Kidney epithelial cell (primary cell): Measurements from ENCODE around the gene ATF7IP. TPM values are rescaled to one million over a fixed set of nuclear protein-coding genes. Genes with fewer than 3 reads are reported as not detected.
"Not testable (repeated sequence)": the region's sequence is repeated elsewhere in the genome, so short reads cannot be mapped to it uniquely, and the experiment has no call there.

Experiments used
- DNase-seq: peaks from one replicate; pipeline ENCODE4 v3.0.0-alpha.2; 2010; ENCODE audit warnings: low read depth
- H3K27me3 ChIP-seq: 2 replicates; pipeline ENCODE4 v1.6.0; 2011; ENCODE audit warnings: low read length; ENCODE audit not compliant: control insufficient read depth, insufficient read depth
- H3K36me3 ChIP-seq: 2 replicates; pipeline ENCODE4 v1.5.1; 2011; ENCODE audit warnings: low read length; ENCODE audit not compliant: control insufficient read depth, insufficient read depth
- H3K4me3 ChIP-seq: 2 replicates; pipeline ENCODE4 v1.5.1; 2011; ENCODE audit warnings: low read depth, mild to moderate bottlenecking, control low read depth, low read length
- CTCF ChIP-seq: IDR thresholded peaks from 2 replicates; pipeline ENCODE4 v1.5.1; 2011; ENCODE audit warnings: mild to moderate bottlenecking, moderate library complexity, low read length, control low read depth, inconsistent platforms; ENCODE audit not compliant: insufficient read depth, poor library complexity, severe bottlenecking
- total RNA-seq: library from RNA; depleted of rRNA; stranded (reverse); fragments of >200 nt; gene quantifications from 2 replicates; pipeline ENCODE4 v1.2.3, GENCODE V29; 2015

Gene ATF7IP
- total RNA-seq, 1 donor from 2014 or later = 23.4 TPM

- no peak for TF ChIP-seq CTCF
- Histone ChIP-seq H3K4me3 (no peak overlapping the region), H3K36me3 (no peaks in the 10 kb centered on the region), H3K27me3 (no peaks in the 10 kb centered on the region)
- no peak for DNase-seq
Measured at GRCh38 chr12:14403293-14403692, 37.8 kb downstream of the ATF7IP start.

GRCh38 chr12:14403711-14404196 lies 38.3 kb downstream of the ATF7IP start:
- Histone ChIP-seq H3K36me3 (no peaks in the 10 kb centered on the region), H3K4me3 (no peak overlapping the region), H3K27me3 (no peaks in the 10 kb centered on the region)
- TF ChIP-seq CTCF = no peak
- DNase-seq = peak; percentile 31

GRCh38 chr12:14405407-14405806 lies 39.9 kb downstream of the ATF7IP start:
- not testable (repeated sequence) for H3K27me3 ChIP-seq, H3K36me3 ChIP-seq, H3K4me3 ChIP-seq, DNase-seq

GRCh38 chr12:14408208-14408607 lies 42.7 kb downstream of the ATF7IP start:
- no peaks in the 10 kb centered on the region for H3K36me3 ChIP-seq
- TF ChIP-seq CTCF = no peak
- no peak for DNase-seq
- H3K4me3 ChIP-seq = no peak overlapping the region
- H3K27me3 ChIP-seq = no peaks in the 10 kb centered on the region

GRCh38 chr12:14410177-14410576 lies 44.7 kb downstream of the ATF7IP start:
- H3K4me3 ChIP-seq = no peak overlapping the region
- no peak for DNase-seq
- H3K36me3 ChIP-seq = no peaks in the 10 kb centered on the region
- no peak for TF ChIP-seq CTCF
- H3K27me3 ChIP-seq = no peaks in the 10 kb centered on the region

- no peaks in the 10 kb centered on the region for H3K27me3 ChIP-seq
- DNase-seq = no peak
- H3K4me3 ChIP-seq = no peak overlapping the region
- TF ChIP-seq CTCF = no peak
- H3K36me3 ChIP-seq = no peaks in the 10 kb centered on the region
Measured at GRCh38 chr12:14410841-14411569, 45.5 kb downstream of the ATF7IP start.
